GM12874 (cell line): ENCODE results near the gene B4GALT4.

Experiments used
- CTCF ChIP-seq: IDR thresholded peaks from 2 replicates; pipeline ENCODE4 v1.5.1; 2011; ENCODE audit warnings: low read depth, mild to moderate bottlenecking, control low read depth, low read length, moderate library complexity; ENCODE audit not compliant: insufficient read depth

The B4GALT4 gene

DNA sequence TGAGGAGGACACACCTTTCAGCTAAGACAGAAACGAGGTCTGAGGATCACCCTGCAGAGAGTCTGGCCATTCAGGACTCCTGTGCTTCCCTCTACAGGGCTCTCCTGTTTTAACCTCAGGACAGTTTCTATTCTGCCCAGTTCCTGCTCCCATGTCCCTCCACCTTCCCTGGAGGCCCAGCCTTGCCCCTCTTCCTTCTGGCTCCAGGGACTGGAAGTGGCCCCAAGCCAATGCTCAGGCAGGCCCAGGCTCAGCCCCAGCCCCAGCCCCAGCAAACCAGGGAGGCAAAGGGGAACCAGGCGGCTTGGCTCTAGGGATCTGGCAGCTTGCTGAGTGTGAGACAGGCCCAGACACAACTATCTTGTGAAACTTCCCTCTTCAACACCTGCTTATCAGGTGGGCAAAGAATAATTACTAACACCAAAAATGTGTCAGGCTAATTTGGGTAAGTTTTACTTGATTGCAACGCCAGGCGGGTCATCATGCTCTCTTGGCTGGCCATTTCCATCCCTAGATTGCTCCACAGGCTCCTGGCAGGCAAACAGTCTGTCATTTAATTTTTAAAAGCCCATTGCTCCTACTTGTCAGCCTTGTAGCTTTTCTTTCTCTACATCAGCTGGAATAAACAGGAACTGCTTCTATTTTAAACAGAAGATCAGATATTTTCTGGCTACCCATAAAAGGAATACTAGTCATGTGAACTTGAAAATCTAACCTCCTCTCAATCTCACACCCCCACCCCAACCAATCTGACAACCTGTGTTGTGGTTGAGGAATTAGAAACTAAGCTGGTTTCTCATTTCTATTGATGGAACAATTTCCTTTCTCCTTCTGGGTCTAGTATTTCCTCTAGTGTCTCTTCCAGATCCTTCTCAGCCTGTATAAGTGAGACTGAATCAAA is 33.8 kb downstream of the B4GALT4 start:
- no peak for TF ChIP-seq CTCF

DNA sequence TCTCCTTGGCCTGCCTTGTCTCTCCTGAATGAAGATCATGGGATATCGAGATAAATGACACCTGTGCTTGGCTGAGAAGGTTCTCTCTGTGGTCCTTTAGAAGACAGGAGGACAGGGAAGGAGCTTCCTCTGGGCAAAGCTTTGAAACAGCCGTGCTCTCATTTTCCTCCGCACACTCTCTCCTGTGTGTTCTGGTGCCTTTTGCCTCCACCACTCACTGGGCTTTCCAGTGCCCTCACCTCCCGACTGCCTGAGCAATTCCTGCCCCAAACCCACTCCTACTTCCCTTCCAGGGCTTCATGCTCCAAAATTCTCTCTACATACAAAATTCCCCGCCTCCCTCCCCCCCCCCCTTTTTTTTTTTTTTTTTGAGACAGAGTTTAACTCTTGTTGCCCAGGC is 35.0 kb downstream of the B4GALT4 start:
- no peak for TF ChIP-seq CTCF

DNA sequence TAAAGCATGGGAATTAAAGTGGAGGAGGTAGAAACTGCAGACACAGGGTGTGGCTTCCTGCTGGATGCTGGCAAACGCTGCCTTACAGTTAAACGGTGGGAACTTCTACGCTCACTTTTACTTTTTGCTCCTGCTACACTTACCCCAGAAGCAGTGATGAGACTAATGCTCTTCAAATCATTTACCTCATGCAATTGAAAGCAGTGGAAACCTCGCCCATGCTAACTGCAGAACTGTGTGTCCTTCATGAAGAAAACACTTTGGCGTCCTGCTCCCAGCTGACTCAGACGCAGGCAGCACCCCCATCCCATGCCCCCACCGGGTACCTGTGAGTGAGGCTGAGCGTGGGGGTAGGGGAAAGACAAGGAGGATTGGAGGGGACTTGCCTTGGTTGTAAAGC is 35.5 kb downstream of the B4GALT4 start:
- no peak for TF ChIP-seq CTCF

GRCh38 chr3:119195911-119196310 is 44.8 kb downstream of the B4GALT4 start:
- TF ChIP-seq CTCF, result no peak

GRCh38 chr3:119195151-119195476 is 45.6 kb downstream of the B4GALT4 start:
- TF ChIP-seq CTCF, result no peak

GRCh38 chr3:119194237-119195150 is 46.2 kb downstream of the B4GALT4 start:
- TF ChIP-seq CTCF, result no peak

- TF ChIP-seq CTCF, result no peak
These were observed 48.9 kb downstream of the B4GALT4 start for GRCh38 chr3:119191800-119192199.
